ENCODE measurements around the gene GABRG2. TPM values are rescaled to one million over a fixed set of nuclear protein-coding genes. Genes with fewer than 3 reads are reported as not detected.

GABRG2 gene
- total and polyA plus RNA-seq, 7 experiments from 2014 or later = not detected

Other genes with a start within 250 kb of the GABRG2 start
- not detected for gene GABRA1, start 219.7 kb upstream of the GABRG2 start, total RNA-seq
- gene GABRA1, start 219.7 kb upstream of the GABRG2 start, polyA plus RNA-seq = not detected